Neural progenitor cell (in vitro differentiated cells): ENCODE measurements around the gene SLC24A4. TPM values are rescaled to one million over a fixed set of nuclear protein-coding genes. Genes with fewer than 3 reads are reported as not detected.

Source experiments
- DNase-seq: peaks from one replicate; pipeline ENCODE4 v3.0.0-alpha.2; 2016; ENCODE audit warnings: low spot score
- H2AFZ ChIP-seq: fragments of 200-600 bp; sonication (generic); replicated peaks from 2 replicates; pipeline ENCODE4 v1.6.1; 2016; ENCODE audit warnings: antibody characterized with exemption
- H3F3A ChIP-seq: fragments of 200-600 bp; sonication (generic); 2 replicates; pipeline ENCODE4 v1.6.1; 2016; ENCODE audit warnings: antibody characterized with exemption, low read depth
- H3K27ac ChIP-seq: fragments of 200-600 bp; sonication (generic); 2 replicates; pipeline ENCODE4 v1.5.1; 2016; ENCODE audit warnings: mild to moderate bottlenecking
- H3K27me3 ChIP-seq: fragments of 200-600 bp; sonication (generic); 2 replicates; pipeline ENCODE4 v1.6.1; 2016; ENCODE audit warnings: mild to moderate bottlenecking, moderate library complexity
- H3K36me3 ChIP-seq: fragments of 200-600 bp; sonication (generic); 2 replicates; pipeline ENCODE4 v1.5.1; 2016
- H3K4me1 ChIP-seq: fragments of 200-600 bp; sonication (generic); 2 replicates; pipeline ENCODE4 v1.6.1; 2016; ENCODE audit warnings: mixed run types
- H3K4me2 ChIP-seq: fragments of 200-600 bp; sonication (generic); 2 replicates; pipeline ENCODE4 v1.6.1; 2016
- H3K4me3 ChIP-seq: fragments of 200-600 bp; sonication (generic); 2 replicates; pipeline ENCODE4 v1.5.1; 2016
- H3K79me2 ChIP-seq: fragments of 200-600 bp; sonication (generic); 2 replicates; pipeline ENCODE4 v1.6.1; 2016; ENCODE audit warnings: low read depth
- H3K9ac ChIP-seq: fragments of 200-600 bp; sonication (generic); 2 replicates; pipeline ENCODE4 v1.6.1; 2016
- H3K9me3 ChIP-seq: fragments of 200-600 bp; sonication (generic); 2 replicates; pipeline ENCODE4 v1.5.1; 2016; ENCODE audit warnings: low read depth
- H4K20me1 ChIP-seq: fragments of 200-600 bp; sonication (generic); 2 replicates; pipeline ENCODE4 v1.6.1; 2016; ENCODE audit warnings: low read depth
- H3K27ac Mint-ChIP-seq: 3 replicates; pipeline ENCODE4 v1.8.0; 2021; ENCODE audit warnings: mixed read lengths
- H3K27me3 Mint-ChIP-seq: 2 replicates; pipeline ENCODE4 v1.8.0; 2022; ENCODE audit warnings: low read depth, mild to moderate bottlenecking, inconsistent platforms, moderate library complexity, mixed read lengths; ENCODE audit not compliant: insufficient read depth
- H3K36me3 Mint-ChIP-seq: 3 replicates; pipeline ENCODE4 v1.8.0; 2021; ENCODE audit warnings: mixed read lengths
- H3K4me1 Mint-ChIP-seq: 3 replicates; pipeline ENCODE4 v1.8.0; 2021; ENCODE audit warnings: mixed read lengths
- H3K4me3 Mint-ChIP-seq: 3 replicates; pipeline ENCODE4 v1.8.0; 2021; ENCODE audit warnings: mild to moderate bottlenecking, moderate library complexity, mixed read lengths
- H3K9me3 Mint-ChIP-seq: 3 replicates; pipeline ENCODE4 v1.8.0; 2020; ENCODE audit warnings: mixed read lengths
- EZH2 ChIP-seq: fragments of 200-600 bp; sonication (generic); IDR thresholded peaks from 2 replicates; pipeline ENCODE4 v1.6.1; 2017; ENCODE audit warnings: antibody characterized with exemption, mild to moderate bottlenecking, moderate library complexity
- EZH2phosphoT487 ChIP-seq: fragments of 200-600 bp; sonication (generic); IDR thresholded peaks from 2 replicates; pipeline ENCODE4 v1.6.1; 2017; ENCODE audit warnings: antibody characterized with exemption
- total RNA-seq: library from RNA; depleted of rRNA; stranded (reverse); fragments of >200 nt; gene quantifications from 2 replicates; pipeline ENCODE4 v1.2.3, GENCODE V29; 2015; ENCODE audit warnings: low replicate concordance
- TF ChIP-seq, protein P1 (sequence below): fragments of 200-600 bp; sonication (generic); IDR thresholded peaks from 2 replicates; pipeline ENCODE4 v1.5.1; 2017; ENCODE audit warnings: antibody characterized with exemption, mild to moderate bottlenecking

The SLC24A4 gene
- total RNA-seq, 1 donor from 2014 or later: 0.73 TPM

DNA sequence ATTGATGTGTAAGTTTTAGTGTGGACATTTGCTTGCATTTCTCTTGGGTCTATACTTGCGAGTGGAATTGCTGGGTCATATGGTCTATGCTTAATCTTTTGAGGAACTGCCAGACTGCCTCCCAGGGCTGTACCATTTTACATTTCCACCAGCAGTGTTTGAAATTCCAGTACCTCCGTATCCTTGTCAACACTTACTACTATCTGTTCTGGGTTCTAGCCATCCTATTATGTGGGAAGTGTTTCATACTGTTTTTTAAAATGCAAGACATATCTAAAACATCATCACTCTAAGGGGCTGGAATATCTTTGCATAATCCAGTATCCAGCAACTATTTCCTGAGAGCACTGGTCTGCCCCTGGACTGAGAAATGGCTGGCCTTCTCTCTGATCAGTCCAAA lies 110.4 kb downstream of the SLC24A4 start:
- peaks cover 5% of the 10 kb centered on the region for H3K4me1 Mint-ChIP-seq
- no peak overlapping the region for H3K27ac ChIP-seq

DNA sequence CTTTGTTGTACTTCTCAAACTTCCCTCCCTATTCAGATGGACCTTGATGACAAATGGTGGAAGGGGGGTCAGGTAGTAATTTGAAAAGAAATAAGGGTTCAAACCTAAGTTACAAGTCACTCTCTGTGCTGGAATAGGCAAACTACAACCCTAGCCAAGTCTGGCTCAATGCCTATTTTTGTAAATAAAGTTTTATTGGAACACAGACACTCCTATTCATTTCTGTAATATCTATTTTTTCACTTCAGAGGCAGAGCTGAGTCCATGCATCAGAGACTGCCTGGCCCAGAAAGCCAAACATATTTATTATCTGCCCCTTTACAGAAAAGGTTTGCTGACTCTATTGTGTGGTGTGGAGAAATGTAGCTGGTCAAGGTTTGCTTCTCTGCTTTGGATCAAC lies 112.2 kb downstream of the SLC24A4 start:
- H3F3A ChIP-seq: no peaks in the 10 kb centered on the region
- H4K20me1 ChIP-seq: no peaks in the 10 kb centered on the region
- no peak overlapping the region for H3K27ac Mint-ChIP-seq
- no peak overlapping the region for H3K4me2 ChIP-seq
- H3K27me3 ChIP-seq: no peaks in the 10 kb centered on the region
- no peak overlapping the region for H3K4me3 ChIP-seq
- TF ChIP-seq EZH2: no peak
- TF ChIP-seq, protein P1, sequence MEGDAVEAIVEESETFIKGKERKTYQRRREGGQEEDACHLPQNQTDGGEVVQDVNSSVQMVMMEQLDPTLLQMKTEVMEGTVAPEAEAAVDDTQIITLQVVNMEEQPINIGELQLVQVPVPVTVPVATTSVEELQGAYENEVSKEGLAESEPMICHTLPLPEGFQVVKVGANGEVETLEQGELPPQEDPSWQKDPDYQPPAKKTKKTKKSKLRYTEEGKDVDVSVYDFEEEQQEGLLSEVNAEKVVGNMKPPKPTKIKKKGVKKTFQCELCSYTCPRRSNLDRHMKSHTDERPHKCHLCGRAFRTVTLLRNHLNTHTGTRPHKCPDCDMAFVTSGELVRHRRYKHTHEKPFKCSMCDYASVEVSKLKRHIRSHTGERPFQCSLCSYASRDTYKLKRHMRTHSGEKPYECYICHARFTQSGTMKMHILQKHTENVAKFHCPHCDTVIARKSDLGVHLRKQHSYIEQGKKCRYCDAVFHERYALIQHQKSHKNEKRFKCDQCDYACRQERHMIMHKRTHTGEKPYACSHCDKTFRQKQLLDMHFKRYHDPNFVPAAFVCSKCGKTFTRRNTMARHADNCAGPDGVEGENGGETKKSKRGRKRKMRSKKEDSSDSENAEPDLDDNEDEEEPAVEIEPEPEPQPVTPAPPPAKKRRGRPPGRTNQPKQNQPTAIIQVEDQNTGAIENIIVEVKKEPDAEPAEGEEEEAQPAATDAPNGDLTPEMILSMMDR: no peak
- no peak for TF ChIP-seq EZH2phosphoT487
- no peak overlapping the region for H3K27ac ChIP-seq
- H3K4me1 ChIP-seq: no peaks in the 10 kb centered on the region
- no peaks in the 10 kb centered on the region for H3K36me3 Mint-ChIP-seq
- no peaks in the 10 kb centered on the region for H3K79me2 ChIP-seq
- H3K4me3 Mint-ChIP-seq: no peak overlapping the region
- no peak for DNase-seq
- peaks cover 8% of the 10 kb centered on the region for H3K4me1 Mint-ChIP-seq
- H3K9me3 Mint-ChIP-seq: peaks cover 4% of the 10 kb centered on the region
- H3K9me3 ChIP-seq: no peaks in the 10 kb centered on the region
- no peaks in the 10 kb centered on the region for H3K36me3 ChIP-seq
- H2AFZ ChIP-seq: no peak overlapping the region
- no peak overlapping the region for H3K9ac ChIP-seq
- H3K27me3 Mint-ChIP-seq: peaks cover 10% of the 10 kb centered on the region

More for the DNA sequence above, 110.4 kb downstream of the SLC24A4 start:
- TF ChIP-seq EZH2 (no peak), EZH2phosphoT487 (no peak)
- TF ChIP-seq, protein P1: no peak
- no peak overlapping the region for H3K4me3 Mint-ChIP-seq
- no peaks in the 10 kb centered on the region for H4K20me1 ChIP-seq
- no peaks in the 10 kb centered on the region for H3K9me3 ChIP-seq
- no peak overlapping the region for H3K4me2 ChIP-seq
- H3K36me3 Mint-ChIP-seq: no peaks in the 10 kb centered on the region
- H3F3A ChIP-seq: no peaks in the 10 kb centered on the region
- H3K9me3 Mint-ChIP-seq: peaks cover 5% of the 10 kb centered on the region
- no peak for DNase-seq
- no peaks in the 10 kb centered on the region for H3K79me2 ChIP-seq
- no peak overlapping the region for H2AFZ ChIP-seq
- peaks cover 10% of the 10 kb centered on the region for H3K27me3 Mint-ChIP-seq
- H3K27ac Mint-ChIP-seq: no peak overlapping the region
- H3K36me3 ChIP-seq: no peaks in the 10 kb centered on the region
- no peaks in the 10 kb centered on the region for H3K4me1 ChIP-seq
- H3K4me3 ChIP-seq: no peak overlapping the region
- H3K27me3 ChIP-seq: no peaks in the 10 kb centered on the region
- no peak overlapping the region for H3K9ac ChIP-seq

DNA sequence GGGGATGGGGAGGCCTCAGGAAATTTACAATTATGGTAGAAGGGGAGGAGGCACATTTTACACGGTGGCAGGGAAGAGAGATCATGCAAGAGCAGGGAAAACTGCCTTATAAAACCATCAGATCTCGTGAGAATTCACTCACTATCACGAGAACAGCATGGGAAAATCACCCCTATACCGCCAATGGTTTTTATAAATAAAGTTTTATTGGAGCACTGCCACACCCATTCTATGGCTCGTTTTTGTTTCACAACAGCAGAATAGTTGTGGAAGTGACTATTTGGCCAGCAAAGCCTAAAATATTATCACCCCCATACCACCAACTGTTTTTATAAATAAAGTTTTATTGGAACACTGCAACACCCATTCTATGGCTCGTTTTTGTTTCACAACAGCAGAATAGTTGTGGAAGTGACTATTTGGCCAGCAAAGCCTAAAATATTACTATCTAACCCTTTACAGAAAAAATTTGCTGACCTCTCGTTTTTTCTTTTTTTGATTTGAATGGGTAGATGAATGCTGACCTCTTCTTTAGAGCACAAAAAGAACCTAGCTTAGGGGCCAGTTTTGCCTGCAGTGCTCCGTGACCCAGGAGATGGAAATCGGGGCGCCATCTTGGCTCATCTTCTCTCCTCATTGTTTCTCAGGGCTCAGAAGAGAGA lies 113.3 kb downstream of the SLC24A4 start:
- Histone ChIP-seq H3K4me2 (no peak overlapping the region), H3K27me3 (no peaks in the 10 kb centered on the region), H4K20me1 (no peaks in the 10 kb centered on the region), H2AFZ (no peak overlapping the region), H3K4me3 (no peak overlapping the region), H3K79me2 (no peaks in the 10 kb centered on the region), H3K27ac (no peak overlapping the region), H3K9ac (no peak overlapping the region), H3K9me3 (no peaks in the 10 kb centered on the region), H3F3A (no peaks in the 10 kb centered on the region), H3K36me3 (no peaks in the 10 kb centered on the region), H3K4me1 (no peaks in the 10 kb centered on the region)
- Mint-ChIP-seq H3K9me3 (peaks cover 4% of the 10 kb centered on the region), H3K4me1 (peaks cover 2% of the 10 kb centered on the region), H3K27me3 (peaks cover 8% of the 10 kb centered on the region), H3K27ac (no peak overlapping the region), H3K4me3 (no peak overlapping the region), H3K36me3 (no peaks in the 10 kb centered on the region)
- TF ChIP-seq EZH2phosphoT487: no peak
- TF ChIP-seq EZH2: no peak
- TF ChIP-seq, protein P1: no peak
- DNase-seq: no peak
